ENCODE results near the gene WDR33.

GRCh38 chr2:127694986-127695385, 116.0 kb downstream of the WDR33 start:
- TF ChIP-seq FOXM1 (IDR thresholded peaks at IDR 0.05; ENCODE audit: low read depth): no peak
- no peak for TF ChIP-seq FOXM1 (CRISPR knock-in tag; IDR thresholded peaks at IDR 0.05; ENCODE audit: low read depth)
- no peak for TF ChIP-seq PHF21A (IDR thresholded peaks at IDR 0.05; ENCODE audit: borderline replicate concordance, low read depth)
- no peak for TF ChIP-seq EZH2 (IDR thresholded peaks at IDR 0.05; ENCODE audit: borderline replicate concordance, low read depth, low read length)
- no peak for TF ChIP-seq RBFOX2 (IDR thresholded peaks at IDR 0.05; ENCODE audit: low read depth, low read length)
- no peak for TF ChIP-seq PPARD (CRISPR knock-in tag; IDR thresholded peaks at IDR 0.05)
- no peak for TF ChIP-seq GATA2 (CRISPR knock-in tag; IDR thresholded peaks at IDR 0.05)
- no peak for TF ChIP-seq TARDBP (IDR thresholded peaks at IDR 0.05)
- TF ChIP-seq ZKSCAN1 (IDR thresholded peaks at IDR 0.05; ENCODE audit: low read depth, low read length): no peak
- TF ChIP-seq EP300 (IDR thresholded peaks at IDR 0.05; ENCODE audit: low read length): no peak
- no peak for TF ChIP-seq CTCF (IDR thresholded peaks at IDR 0.05 in 2 of 3, conservative IDR thresholded peaks at IDR 0.05 in 1 of 3; ENCODE audit: insufficient read depth in 2 of 3, low read depth in 1 of 3, low read length in 3 of 3)
